ENCODE data around the gene CASP7.
"Not testable (repeated sequence)": the region's sequence is repeated elsewhere in the genome, so short reads cannot be mapped to it uniquely, and the experiment has no call there.

CASP7 gene

DNA sequence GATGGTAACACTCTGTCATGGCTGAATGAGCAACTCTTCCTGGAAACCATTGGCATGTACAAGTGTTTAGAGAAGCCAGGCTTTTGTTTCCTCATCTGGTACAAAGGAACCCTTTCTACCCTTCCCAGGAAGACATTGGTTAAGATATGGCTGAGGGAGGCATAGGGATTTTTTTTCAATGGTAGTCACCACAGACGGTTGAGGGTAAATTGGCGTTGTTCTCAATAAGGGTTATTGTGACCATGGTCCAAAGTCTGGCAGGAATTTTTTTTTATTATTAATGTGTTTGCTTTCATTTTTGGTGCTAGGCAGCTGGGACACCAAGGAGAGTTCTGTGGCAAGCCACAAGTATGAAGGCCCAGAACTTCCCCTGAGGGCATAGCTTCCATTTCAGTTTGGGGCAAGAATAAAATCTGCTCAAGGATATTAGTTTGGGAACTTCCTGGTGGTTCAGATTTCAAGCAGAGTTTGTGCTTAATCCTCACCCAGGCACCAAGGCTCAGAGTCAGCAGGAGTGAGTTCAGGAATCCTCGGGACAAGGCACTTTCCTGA is 71.5 kb downstream of the CASP7 start, which contains the start of gene PLEKHS1:
PLEKHS1 (plus strand) TSS at position 502 of the 552 bp plus-strand sequence. CDS start 3,596 bp downstream, outside the sequence.
- in situ Hi-C loops (cut with HindIII; ENCODE audit: low sequenced_read_pairs), result no loop called here

DNA sequence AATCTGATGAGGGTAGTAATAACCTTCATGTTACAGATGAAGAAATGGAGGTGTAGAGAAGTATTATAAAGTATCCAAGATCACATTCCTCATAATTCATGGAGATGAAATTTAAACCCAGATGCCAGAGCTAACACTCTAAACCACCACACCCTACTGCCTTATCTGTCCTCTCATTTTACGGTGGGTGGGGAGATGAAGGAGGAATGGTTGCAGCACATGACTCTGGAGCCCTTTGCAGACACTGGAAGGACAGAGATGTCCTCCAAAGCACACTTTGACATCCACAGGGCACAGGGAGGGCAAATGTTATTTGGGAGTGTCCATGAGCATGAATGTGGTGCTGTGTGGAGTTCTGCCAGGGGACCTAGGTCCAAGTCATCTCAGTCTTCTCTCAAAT is 72.8 kb downstream of the CASP7 start:
- in situ Hi-C loops (cut with HindIII; ENCODE audit: low sequenced_read_pairs), result no loop called here

DNA sequence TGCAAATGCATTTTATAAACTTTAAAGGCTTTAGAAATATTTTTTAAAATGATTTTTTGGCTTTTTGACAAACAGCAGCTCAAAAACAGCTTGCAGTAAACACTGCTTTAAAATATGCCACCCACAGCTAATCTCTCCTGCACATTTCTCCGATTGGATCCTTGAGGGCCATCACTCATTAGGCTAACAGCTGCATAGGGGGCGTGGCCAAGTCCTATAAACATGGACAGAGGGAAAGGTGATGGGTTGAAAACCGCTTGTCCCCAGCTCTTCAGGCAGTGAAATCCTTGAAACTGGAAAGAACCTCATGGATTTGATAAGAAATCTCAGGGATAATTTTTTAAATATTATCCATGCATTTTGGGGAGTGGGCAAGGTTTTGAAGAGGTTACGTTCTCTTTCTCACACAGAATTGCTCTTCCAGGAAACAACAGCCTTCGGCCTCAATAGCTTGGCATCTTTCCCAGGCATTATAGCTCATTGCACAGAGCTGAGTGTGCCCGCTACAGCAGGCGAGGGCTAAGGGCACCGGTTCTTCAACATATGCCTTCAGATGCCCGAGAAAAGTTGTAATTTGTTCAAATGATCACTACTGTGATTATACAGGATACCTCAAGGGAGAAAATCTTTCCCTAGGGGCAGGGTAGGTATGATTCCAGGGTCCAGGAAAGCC is 73.4 kb downstream of the CASP7 start:
- in situ Hi-C loops (cut with HindIII; ENCODE audit: low sequenced_read_pairs), result no loop called here

DNA sequence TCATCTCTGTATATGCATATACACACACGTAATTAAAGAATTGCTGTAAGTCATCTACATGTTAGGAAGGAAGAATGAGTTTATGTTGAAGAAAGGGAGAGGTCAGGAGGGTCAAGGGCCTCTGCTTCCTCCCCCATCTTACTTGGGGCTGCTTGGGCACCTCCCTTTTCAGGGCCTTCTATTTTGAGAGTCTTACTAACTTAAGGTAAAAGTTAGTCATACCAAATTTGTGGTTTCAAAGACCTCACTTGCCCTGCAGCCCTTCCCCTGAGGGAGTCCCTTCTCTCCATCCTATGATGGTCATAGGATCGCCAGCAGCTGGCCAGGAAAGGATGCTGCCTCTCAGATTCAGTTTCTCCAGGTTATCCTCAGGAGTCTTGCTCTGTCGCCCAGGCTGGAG is 74.4 kb downstream of the CASP7 start:
- in situ Hi-C loops (cut with HindIII; ENCODE audit: low sequenced_read_pairs), result no loop called here

DNA sequence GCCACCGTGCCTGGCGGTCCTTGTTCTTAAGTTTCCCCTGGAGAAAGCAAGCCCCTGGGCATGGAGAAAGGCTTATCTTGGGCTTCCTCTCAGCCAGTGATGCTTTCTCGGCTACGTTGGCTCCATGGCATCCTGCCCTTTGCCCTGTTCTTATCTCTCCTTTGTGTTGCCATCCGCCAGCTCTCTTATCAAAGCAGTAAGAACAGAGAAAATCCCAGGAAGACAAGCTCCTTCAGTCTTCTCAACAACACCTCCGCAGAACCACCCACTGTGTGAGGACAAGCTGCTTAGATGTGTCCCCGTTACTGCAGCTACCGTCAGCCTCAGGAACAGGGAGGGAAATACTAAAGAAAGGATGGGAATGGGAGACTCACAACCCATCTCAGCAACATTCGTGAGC is 75.1 kb downstream of the CASP7 start:
- in situ Hi-C loops (cut with HindIII; ENCODE audit: low sequenced_read_pairs), result no loop called here

DNA sequence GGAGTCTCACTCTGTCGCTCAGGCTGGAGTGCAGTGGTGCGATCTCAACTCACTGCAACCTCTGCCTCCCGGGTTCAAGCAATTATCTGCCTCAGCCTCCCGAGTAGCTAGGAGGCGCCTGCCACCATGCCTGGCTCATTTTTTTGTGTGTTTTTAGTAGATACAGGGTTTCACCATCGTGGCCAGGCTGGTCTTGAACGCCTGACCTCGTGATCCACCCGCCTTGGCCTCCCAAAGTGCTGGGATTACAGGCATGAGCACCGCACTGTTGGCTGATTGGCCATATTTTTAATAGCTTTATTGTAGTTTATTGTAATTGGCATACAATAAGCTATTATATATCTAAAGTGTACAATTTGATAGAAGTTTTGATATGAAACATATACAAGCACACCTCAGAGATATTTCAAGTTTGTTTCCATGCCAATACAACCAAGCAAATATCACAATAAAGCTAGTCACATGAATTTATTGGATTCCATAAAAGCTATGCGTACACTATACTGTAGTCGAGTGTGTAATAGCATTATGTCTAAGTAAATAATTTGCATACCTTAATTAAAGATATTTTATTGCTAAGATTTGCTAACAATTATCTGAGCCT is 77.3 kb downstream of the CASP7 start:
- in situ Hi-C loops (cut with HindIII; ENCODE audit: low sequenced_read_pairs), result no loop called here

DNA sequence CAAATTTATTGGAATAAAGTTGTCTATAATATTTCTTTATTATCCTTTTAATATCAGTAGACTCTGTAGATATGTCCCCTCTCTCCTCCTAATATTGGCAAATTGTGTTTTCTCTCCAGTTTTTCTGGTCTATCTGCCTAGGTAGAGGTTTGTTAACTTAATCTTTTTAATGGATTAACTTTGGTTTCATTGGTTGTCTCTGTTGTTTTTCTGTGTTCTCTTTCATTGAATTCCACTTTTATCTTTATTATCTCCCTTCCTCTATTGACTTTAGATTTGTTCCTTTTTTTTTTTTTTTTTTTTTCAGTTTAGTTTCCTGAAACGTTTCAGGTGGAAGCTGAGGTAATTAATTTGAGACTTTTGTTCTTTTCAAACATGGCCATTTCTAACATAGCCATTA is 82.4 kb downstream of the CASP7 start:
- in situ Hi-C loops (cut with HindIII; ENCODE audit: low sequenced_read_pairs), result no loop called here

DNA sequence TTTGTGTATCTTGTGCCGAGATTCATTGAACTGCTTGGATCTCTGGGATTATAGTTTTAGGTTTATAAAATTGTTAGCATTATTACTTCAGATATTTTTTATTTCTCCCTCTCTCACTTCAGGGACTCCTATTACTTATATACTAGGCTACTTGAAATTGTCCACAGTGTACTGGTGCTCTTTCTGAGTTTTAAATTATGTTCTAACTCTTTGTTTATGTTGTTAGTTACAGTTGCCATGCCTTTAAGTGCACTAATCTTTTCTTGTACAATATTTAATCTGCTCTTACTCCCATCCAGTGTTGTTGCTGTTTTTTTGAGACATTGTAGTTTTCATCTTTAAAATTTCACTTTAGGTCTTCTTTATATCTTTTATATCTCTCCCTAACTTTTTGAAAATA is 84.9 kb downstream of the CASP7 start:
- in situ Hi-C loops (cut with HindIII; ENCODE audit: low sequenced_read_pairs), result no loop called here

DNA sequence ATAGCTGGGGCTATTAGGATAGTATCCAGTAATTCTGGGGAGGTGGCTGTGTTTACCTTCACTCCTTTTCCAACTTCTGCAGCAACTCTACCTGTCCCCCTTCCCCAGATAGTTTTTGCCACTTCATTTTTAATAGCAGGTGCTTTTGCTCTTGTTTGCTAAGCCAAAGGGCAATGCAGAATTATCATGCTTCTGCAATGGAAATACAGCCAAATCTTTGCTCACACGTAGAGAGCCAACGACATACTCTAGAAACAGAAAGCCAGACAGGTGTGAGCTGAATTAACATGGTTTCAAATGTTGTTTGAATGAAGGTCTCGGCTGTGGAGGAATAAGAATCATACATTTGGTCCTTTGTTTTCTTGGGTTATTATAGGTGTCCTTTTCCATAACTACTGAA is 86.2 kb downstream of the CASP7 start:
- in situ Hi-C loops (cut with HindIII; ENCODE audit: low sequenced_read_pairs), result no loop called here

DNA sequence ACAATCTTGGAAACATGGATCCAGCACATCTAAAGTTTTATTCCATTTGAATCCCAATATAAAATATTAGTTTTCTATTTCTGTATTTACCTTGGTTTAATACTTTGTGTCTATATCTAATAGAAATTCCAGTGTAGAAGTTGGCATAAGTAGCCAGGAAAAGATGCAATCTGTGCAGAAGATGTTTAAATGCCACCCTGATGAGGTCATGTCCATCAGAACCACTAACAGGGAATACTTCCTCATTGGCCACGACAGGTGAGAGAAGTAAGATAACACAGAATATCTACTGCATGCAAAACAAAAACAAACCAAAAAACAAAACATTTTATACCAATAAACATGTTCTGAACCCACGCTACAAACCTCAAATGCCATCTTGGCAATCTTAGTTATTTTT is 87.5 kb downstream of the CASP7 start:
- in situ Hi-C loops (cut with HindIII; ENCODE audit: low sequenced_read_pairs), result no loop called here

DNA sequence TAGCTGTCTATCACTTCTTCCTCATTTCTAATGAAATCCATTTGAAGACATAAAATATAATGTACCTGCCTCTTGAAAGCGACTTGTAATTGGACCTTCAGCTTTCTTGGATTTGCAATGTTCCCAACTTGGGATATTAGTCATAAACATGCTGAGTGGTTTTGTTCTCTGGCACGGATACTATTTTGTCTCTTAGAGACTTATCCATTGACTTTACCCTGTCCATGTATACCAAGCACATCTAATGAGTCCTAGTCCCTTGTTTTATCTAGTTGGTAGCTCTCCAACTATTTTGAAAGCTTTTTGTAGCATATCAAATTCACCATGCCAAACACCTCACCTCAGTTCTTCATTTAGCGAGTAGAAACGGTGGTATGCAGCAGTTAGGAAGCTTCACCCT is 90.6 kb downstream of the CASP7 start:
- in situ Hi-C loops (cut with HindIII; ENCODE audit: low sequenced_read_pairs), result no loop called here

DNA sequence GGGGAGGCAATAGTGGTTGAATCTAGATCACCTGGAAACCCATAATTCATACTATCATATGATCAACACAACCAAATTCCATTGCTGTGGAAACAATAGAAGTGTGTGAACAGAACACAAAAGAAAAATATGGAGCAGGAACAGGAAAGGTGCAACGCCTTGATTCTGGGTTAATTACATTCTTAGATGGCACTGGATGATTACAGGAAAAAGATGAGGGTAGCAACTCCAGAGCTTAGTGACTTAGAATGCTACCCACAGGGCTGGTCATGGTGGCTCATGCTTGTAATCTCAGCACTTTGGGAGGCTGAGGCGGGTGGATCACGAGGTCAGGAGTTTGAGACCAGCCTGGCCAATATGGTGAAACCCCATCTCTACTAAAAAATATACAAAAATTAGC is 91.4 kb downstream of the CASP7 start:
- in situ Hi-C loops (cut with HindIII; ENCODE audit: low sequenced_read_pairs), result not testable (repeated sequence)

DNA sequence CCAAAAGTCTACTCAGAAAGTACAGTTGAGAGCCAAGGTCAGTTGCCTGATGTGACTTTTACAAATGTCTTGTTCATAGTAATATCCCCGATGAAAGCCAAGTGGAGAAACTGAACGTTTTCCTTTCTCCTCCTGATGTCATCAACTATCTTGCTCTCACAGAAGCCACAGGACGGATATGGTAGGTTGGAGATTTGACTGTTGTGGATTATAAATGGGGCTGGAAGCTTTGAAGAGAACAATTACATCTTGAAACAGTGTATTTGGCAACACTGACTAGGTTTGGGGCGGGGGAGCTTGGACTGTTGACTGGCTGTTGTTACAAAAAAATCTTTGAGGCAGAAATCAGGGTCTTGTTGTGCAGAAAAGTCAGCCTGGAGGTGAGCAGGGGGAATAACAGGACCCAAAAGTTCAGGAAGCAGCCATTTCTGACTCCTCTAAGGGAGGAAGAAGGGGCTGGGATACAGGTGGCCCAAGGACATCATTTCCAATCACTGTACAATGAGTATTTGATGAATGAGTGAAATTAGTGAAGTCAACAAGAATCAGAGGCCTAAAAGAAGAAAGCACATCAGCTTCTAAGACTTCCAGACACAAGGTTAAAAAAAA is 96.1 kb downstream of the CASP7 start:
- in situ Hi-C loops (cut with HindIII; ENCODE audit: low sequenced_read_pairs), result no loop called here

DNA sequence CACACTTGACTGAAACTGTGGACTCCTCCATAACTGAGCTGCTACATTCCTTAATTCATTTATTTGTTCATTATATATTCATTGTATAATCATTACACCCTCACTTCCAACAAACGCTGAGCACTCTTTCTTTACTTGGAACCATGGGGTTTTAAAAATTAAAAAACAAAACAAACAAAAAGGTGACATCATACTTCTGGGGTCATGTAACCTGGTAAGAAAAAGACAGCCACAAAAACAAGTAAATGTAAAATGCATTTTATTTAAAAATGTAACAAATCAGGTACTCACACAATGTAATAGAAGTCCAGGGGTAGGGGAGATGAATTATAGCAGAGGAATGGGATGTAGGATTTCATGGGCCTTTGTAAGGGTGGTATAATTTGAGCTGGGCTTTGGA is 96.8 kb downstream of the CASP7 start:
- in situ Hi-C loops (cut with HindIII; ENCODE audit: low sequenced_read_pairs), result no loop called here
